Coronary artery (tissue), 2 donors: ENCODE measurements around the gene RHOA.
"Not testable (repeated sequence)": the region's sequence is repeated elsewhere in the genome, so short reads cannot be mapped to it uniquely, and the experiment has no call there.

Experiments
- DNase-seq: peaks from one replicate; pipeline ENCODE4 v3.0.0-alpha.2; 2017; ENCODE audit warnings: low spot score
- H3K27ac ChIP-seq, 2 donors: fragments of 200-600 bp; sonication (generic); one replicate each; pipeline ENCODE4 v1.5.1; 2016 to 2019
- H3K4me3 ChIP-seq: fragments of 200-600 bp; sonication (generic); 2 replicates; pipeline ENCODE4 v1.5.1; 2016; ENCODE audit warnings: mild to moderate bottlenecking, moderate library complexity
- TF ChIP-seq, protein P1 (sequence below): fragments of 200-600 bp; sonication (generic); IDR thresholded peaks from one replicate; pipeline ENCODE4 v1.5.1; 2019; ENCODE audit warnings: antibody characterized with exemption

Gene RHOA

GRCh38 chr3:49403891-49404290 is 7.9 kb downstream of the RHOA start:
- Histone ChIP-seq H3K27ac (peak overlapping the region in 1 of 2 donors; percentile 4), H3K4me3 (no peak overlapping the region)
- DNase-seq = no peak
- TF ChIP-seq, protein P1, sequence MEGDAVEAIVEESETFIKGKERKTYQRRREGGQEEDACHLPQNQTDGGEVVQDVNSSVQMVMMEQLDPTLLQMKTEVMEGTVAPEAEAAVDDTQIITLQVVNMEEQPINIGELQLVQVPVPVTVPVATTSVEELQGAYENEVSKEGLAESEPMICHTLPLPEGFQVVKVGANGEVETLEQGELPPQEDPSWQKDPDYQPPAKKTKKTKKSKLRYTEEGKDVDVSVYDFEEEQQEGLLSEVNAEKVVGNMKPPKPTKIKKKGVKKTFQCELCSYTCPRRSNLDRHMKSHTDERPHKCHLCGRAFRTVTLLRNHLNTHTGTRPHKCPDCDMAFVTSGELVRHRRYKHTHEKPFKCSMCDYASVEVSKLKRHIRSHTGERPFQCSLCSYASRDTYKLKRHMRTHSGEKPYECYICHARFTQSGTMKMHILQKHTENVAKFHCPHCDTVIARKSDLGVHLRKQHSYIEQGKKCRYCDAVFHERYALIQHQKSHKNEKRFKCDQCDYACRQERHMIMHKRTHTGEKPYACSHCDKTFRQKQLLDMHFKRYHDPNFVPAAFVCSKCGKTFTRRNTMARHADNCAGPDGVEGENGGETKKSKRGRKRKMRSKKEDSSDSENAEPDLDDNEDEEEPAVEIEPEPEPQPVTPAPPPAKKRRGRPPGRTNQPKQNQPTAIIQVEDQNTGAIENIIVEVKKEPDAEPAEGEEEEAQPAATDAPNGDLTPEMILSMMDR = no peak

GRCh38 chr3:49401766-49402165 is 10.0 kb downstream of the RHOA start:
- H3K4me3 ChIP-seq = no peak overlapping the region
- DNase-seq = no peak
- TF ChIP-seq, protein P1 = no peak
- H3K27ac ChIP-seq = no peak overlapping the region

GRCh38 chr3:49399461-49399860 is 12.3 kb downstream of the RHOA start:
- no peak overlapping the region for H3K4me3 ChIP-seq
- H3K27ac ChIP-seq = no peak overlapping the region
- DNase-seq = no peak
- TF ChIP-seq, protein P1 = no peak

GRCh38 chr3:49397470-49397869 is 14.3 kb downstream of the RHOA start:
- no peak overlapping the region for H3K27ac ChIP-seq
- DNase-seq = no peak
- TF ChIP-seq, protein P1 = no peak
- H3K4me3 ChIP-seq = no peak overlapping the region

GRCh38 chr3:49391310-49391709 is 20.5 kb downstream of the RHOA start:
- not testable (repeated sequence) for H3K4me3 ChIP-seq

GRCh38 chr3:49389297-49389696 is 22.5 kb downstream of the RHOA start:
- H3K4me3 ChIP-seq = no peak overlapping the region
- peak overlapping the region in 1 of 2 donors; percentile 11 for H3K27ac ChIP-seq
- no peak for DNase-seq
- TF ChIP-seq, protein P1 = no peak

More at GRCh38 chr3:49391310-49391709, 20.5 kb downstream of the RHOA start:
- not testable (repeated sequence) for H3K27ac ChIP-seq, DNase-seq

GRCh38 chr3:49388289-49388820 is 23.4 kb downstream of the RHOA start:
- no peak overlapping the region for H3K27ac ChIP-seq
- TF ChIP-seq, protein P1 = no peak
- H3K4me3 ChIP-seq = no peak overlapping the region
- DNase-seq = no peak
